ENCODE data around the gene PCDHAC1.
"Not testable (repeated sequence)": the region's sequence is repeated elsewhere in the genome, so short reads cannot be mapped to it uniquely, and the experiment has no call there.

The PCDHAC1 gene, protein sequence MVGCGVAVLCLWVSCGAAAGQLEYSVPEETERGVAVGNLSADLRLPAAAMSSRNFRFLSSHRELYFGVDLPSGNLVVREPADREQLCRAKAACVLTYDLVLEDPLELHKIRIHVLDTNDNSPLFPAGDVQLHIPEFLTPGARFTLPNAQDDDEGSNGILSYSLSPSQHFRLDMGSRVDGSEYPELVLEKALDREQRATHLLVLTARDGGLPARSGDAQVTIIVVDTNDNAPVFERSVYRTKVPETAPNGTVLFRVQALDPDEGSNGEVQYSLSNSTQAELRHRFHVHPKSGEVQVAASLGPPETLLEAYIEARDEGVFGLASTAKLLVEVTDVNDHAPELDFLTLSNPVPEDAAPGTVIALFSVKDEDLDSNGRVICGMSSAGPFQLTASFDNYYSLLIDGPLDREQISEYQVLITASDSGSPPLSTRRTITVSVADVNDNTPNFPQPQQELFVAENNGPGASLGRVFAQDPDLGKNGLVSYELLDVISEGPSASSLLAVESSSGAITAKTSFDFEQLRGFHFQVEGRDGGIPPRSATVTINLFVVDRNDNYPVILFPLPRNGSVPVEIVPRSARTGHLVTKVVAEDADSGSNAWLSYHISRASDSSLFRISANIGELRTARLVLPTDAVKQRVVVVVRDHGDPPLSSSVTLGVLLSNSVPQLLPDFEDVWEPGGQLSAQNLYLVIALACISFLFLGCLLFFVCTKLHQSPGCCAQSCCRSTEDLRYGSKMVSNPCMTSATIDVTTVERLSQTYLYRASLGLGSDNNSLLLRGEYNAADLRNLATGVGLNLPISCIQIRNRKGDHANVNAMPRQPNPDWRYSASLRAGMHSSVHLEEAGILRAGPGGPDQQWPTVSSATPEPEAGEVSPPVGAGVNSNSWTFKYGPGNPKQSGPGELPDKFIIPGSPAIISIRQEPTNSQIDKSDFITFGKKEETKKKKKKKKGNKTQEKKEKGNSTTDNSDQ

DNA sequence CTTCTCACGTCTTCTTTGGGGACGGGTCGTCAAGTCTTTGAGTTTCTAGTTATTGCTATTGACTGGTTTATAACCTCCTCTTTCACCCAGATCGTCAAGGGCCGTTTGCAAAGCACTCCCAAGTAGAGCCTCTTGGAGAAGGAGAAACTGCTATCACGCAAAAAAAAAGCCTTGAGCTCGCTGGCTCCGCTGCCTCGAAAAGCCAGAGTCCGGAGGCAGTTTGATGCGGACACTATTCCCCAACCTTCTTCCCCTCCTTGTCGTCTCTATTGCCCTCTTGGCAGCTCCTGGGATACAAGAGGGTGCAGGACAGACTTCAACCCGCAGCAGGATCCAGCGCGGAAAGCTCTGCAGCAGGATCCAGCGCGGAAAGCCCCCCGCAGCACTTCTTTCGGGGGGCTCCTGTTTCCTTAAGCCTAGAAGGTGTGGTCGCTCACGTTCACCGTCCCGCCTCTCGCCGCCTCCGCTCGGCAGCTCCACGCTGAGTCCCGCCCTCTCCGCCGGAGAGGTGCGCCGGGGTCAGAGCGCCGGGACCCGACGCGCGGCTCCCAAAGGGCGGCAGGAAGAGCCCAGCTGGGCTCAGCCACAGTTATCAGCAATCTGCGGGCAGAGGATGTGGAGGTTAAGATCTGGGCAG, at the start of gene PCDHAC1:
PCDHAC1 (plus strand) TSS at position 494 of the 637 bp plus-strand sequence. CDS start 594 bp downstream, outside the sequence.
- H3K4me3 ChIP-seq (ENCODE audit: low read depth, low read length) = no peak within 1 kb of the TSS
- TF ChIP-seq, protein P1, sequence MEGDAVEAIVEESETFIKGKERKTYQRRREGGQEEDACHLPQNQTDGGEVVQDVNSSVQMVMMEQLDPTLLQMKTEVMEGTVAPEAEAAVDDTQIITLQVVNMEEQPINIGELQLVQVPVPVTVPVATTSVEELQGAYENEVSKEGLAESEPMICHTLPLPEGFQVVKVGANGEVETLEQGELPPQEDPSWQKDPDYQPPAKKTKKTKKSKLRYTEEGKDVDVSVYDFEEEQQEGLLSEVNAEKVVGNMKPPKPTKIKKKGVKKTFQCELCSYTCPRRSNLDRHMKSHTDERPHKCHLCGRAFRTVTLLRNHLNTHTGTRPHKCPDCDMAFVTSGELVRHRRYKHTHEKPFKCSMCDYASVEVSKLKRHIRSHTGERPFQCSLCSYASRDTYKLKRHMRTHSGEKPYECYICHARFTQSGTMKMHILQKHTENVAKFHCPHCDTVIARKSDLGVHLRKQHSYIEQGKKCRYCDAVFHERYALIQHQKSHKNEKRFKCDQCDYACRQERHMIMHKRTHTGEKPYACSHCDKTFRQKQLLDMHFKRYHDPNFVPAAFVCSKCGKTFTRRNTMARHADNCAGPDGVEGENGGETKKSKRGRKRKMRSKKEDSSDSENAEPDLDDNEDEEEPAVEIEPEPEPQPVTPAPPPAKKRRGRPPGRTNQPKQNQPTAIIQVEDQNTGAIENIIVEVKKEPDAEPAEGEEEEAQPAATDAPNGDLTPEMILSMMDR (IDR thresholded peaks at IDR 0.05; ENCODE audit: borderline replicate concordance, insufficient read depth, low read depth, low read length) = no peak

DNA sequence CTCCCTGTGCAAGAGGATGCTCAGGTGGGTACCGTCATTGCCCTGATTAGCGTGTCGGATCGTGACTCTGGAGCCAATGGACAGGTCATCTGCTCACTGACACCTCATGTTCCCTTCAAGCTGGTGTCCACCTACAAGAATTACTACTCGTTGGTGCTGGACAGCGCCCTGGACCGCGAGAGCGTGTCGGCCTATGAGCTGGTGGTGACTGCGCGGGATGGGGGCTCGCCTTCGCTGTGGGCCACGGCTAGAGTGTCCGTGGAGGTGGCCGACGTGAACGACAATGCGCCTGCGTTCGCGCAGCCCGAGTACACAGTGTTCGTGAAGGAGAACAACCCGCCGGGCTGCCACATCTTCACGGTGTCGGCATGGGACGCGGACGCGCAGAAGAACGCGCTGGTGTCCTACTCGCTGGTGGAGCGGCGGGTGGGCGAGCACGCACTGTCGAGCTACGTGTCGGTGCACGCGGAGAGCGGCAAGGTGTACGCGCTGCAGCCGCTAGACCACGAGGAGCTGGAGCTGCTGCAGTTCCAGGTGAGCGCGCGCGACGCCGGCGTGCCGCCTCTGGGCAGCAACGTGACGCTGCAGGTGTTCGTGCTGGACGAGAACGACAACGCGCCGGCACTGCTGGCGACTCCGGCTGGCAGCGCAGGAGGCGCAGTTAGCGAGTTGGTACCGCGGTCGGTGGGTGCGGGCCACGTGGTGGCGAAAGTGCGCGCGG, 49.4 kb upstream of the PCDHAC1 start:
- H3K4me3 ChIP-seq (ENCODE audit: low read depth, low read length) = not testable (repeated sequence)

DNA sequence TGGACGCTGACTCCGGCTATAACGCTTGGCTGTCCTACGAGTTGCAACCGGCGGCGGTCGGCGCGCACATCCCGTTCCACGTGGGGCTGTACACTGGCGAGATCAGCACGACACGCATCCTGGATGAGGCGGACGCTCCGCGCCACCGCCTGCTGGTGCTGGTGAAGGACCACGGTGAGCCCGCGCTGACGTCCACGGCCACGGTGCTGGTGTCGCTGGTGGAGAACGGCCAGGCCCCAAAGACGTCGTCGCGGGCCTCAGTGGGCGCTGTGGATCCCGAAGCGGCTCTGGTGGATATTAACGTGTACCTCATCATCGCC, 48.9 kb upstream of the PCDHAC1 start:
- TF ChIP-seq, protein P1 (IDR thresholded peaks at IDR 0.05; ENCODE audit: borderline replicate concordance, insufficient read depth, low read depth, low read length) = no peak
- H3K4me3 ChIP-seq (ENCODE audit: low read depth, low read length) = no peak overlapping the region

DNA sequence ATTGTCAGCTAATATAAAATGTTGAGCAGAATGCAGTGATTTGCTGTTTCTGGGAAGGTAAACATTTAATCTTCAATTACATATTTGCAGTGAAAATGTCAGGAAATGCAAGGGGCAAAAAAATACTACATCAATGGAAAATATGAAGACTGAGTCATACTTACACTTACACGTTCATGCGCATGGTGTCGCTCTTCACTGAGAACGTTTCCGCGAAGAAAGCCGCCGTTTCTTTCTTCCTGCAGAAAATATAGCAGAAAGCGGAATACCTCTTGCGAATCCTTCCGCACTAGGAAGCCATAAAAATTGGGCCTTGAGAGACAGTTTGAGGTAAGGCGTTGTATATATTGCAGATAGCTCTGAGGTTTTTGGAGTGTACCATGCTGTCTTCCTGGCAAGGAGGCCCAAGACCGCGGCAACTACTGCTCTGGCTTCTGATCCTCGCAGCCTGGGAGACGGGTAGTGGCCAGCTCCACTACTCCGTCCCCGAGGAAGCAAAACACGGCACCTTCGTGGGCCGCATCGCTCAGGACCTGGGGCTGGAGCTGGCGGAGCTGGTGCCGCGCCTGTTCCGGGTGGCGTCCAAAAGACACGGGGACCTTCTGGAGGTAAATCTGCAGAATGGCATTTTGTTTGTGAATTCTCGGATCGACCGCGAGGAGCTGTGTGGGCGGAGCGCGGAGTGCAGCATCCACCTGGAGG, 44.1 kb upstream of the PCDHAC1 start, which contains the start of gene PCDHA13:
PCDHA13 (plus strand) TSS at position 236 of the 702 bp plus-strand sequence; CDS start at position 381, 145 bp downstream.
- H3K4me3 ChIP-seq (ENCODE audit: low read depth, low read length) = no peak within 1 kb of the TSS
- TF ChIP-seq, protein P1 (IDR thresholded peaks at IDR 0.05; ENCODE audit: borderline replicate concordance, insufficient read depth, low read depth, low read length) = no peak

DNA sequence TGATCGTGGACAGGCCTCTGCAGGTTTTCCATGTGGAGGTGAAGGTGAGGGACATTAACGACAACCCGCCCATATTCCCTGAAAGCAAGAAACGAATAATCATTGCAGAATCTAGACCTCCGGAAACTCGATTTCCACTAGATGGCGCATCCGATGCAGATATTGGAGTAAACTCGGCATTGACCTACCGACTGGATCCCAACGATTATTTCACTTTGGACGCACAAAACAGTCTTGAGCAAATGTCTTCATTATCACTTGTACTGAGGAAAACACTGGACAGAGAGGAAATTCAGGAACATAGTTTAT, 43.6 kb upstream of the PCDHAC1 start:
- TF ChIP-seq, protein P1 (IDR thresholded peaks at IDR 0.05; ENCODE audit: borderline replicate concordance, insufficient read depth, low read depth, low read length) = no peak
- H3K4me3 ChIP-seq (ENCODE audit: low read depth, low read length) = no peak overlapping the region

DNA sequence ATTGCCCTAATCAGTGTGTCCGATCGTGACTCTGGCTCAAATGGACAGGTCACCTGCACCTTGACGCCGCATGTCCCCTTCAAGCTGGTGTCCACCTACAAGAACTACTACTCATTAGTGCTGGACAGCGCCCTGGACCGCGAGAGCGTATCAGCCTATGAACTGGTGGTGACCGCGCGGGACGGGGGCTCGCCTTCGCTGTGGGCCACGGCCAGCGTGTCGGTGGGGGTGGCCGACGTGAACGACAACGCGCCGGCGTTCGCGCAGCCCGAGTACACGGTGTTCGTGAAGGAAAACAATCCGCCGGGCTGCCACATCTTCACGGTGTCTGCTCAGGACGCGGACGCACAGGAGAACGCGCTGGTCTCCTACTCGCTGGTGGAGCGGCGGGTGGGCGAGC, 42.7 kb upstream of the PCDHAC1 start:
- H3K4me3 ChIP-seq (ENCODE audit: low read depth, low read length) = no peak overlapping the region
- TF ChIP-seq, protein P1 (IDR thresholded peaks at IDR 0.05; ENCODE audit: borderline replicate concordance, insufficient read depth, low read depth, low read length) = no peak
